Stimulated activated CD8-positive, alpha-beta memory T cell treated with anti-CD3 and anti-CD28 coated beads, Interleukin-15, amount 100 ng/mL, for 24 hours (primary cell): Measurements from ENCODE around the gene RPSA.
"Not testable (repeated sequence)": the region's sequence is repeated elsewhere in the genome, so short reads cannot be mapped to it uniquely, and the experiment has no call there.

Source experiments
- DNase-seq: peaks from one replicate; pipeline ENCODE4 v3.0.0-alpha.2; 2020; ENCODE audit warnings: low read depth

The RPSA gene

GRCh38 chr3:39419742-39420315 is 13.3 kb downstream of the RPSA start:
- DNase-seq, result no peak

DNA sequence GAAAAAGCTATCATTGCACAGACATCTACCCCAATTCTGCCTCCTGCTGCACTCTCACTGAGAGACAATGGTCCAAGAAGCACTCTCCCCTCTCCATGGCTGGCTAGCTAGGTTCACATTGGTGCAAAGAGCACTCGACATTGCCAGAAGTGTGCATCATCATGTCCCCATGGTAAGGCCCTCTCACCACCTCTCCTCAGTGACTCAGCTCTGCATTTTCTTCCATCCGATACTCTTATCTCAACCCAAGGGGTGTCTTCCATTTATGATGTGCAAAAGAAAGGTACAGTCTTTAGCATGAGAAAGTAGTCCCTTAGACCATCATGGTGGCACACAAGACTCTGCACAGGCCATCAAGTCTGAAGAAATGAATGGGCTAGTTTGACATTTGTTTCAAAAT is 14.0 kb downstream of the RPSA start:
- DNase-seq, result no peak

GRCh38 chr3:39423436-39423970 is 17.0 kb downstream of the RPSA start:
- DNase-seq, result no peak

DNA sequence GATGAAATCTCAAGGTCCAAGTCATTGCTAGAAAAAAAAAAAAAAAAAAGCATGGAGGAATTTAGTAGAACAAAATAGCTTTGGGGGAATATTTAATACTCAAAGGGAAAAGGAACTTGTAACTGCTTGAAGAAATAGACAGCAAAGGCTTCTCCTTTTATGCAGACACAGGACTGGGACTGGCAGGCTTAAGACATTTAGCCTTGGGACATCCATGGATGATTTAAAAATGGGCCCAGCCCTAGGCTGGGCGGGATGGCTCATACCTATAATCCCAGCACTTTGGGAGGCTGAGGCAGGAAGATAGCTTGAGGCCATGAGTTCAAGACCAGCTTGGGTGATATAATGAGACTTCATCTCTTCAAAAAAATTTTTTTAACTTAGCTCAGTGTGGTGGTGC is 19.8 kb downstream of the RPSA start:
- no peak for DNase-seq

DNA sequence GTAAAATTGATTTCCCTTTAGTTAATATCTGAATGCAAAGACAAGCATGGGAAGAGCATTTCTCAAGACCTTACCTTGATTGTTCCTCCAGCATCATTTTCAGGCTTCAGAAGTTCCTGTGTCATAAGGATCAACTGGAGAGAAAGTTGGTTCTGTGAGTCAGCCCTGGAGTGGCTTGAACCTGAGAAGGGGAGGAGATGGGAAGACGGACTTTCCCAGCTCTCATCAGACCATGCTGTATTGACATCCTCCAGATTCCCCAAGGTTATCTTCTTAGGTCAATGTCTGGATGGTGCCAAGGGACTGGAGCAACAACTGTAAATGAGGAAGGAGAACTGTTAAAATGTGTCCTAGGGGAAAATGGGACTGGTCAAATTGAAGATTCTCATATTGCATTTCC is 21.0 kb downstream of the RPSA start:
- DNase-seq, result no peak

GRCh38 chr3:39428745-39429201 is 22.3 kb downstream of the RPSA start:
- no peak for DNase-seq

GRCh38 chr3:39429466-39429865 is 22.9 kb downstream of the RPSA start:
- no peak for DNase-seq

DNA sequence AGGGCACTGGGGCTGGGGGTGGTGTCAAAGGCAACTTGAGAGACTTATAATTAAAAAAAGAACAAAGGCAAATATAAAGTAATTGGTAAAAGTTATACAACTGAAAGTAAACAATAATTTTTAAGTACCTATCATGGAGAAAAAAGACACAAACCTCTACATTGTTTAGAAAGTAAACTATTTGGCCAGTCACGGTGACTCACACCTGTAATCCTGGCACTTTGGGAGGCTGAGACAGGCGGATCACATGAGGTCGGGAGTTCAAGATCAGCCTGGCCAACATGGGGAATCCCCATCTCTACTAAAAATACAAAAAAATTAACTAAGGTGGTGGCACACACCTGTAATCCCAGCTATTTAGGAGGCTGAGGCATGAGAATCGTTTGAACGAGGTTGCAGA is 25.8 kb downstream of the RPSA start:
- DNase-seq, result no peak

- DNase-seq, result no peak
Measured at GRCh38 chr3:39433642-39434041, 27.1 kb downstream of the RPSA start.

DNA sequence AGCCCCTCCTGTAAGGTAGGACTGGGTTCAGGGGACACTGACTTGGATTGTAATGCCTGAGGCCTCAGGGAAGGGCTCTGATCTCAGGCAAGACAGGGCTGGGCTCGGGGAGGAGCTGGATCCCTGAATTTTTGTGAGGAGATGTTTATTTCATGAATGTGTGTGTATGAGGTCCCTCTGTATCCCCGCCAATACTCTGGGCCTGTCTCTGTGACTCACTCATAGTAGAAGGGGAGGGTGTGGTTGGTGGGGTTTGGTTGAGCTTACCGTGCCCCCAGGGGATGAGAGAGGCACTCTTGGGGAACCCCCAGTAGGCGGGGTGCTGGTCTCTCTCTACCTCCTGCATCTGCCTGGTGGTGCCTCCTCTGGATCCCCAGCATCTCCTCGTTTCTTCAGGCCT is 28.1 kb downstream of the RPSA start:
- no peak for DNase-seq

DNA sequence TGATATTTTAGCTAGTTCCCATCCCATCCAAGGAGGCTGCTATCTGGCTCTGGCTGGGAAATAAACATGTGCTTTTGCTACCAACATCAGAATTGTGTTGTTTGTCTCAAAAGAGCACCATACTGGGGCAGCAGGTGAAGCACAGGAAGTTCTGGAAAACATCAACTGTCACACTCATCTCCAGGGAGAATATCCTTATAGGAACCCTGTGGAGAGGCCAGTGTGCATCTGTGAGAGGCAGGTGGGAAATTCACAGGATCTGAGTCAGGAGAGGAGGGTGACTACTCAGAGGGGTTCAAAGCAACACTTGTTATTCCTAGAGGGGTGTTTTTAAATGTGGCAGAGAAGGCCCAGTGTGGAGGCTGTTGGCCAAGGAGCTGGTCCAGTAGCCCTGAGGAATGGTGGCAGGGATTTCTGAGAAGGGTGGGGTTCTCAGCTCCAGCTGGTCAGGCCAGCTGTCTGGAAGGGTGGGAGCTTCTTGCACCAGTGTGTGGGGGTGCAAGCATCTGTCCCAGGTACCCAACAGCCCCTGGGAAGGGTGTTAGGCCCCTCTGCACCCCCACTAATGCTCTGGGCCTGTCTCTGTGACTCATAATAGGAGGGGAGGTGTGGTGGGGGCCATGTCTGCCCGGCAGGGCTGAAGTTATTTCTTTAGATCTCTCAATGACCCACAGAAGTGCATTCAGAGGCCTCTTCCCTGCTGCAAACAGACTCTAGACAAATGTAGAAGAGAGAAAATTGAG is 28.7 kb downstream of the RPSA start:
- no peak for DNase-seq

- no peak for DNase-seq
Measured at GRCh38 chr3:39438880-39439279, 32.4 kb downstream of the RPSA start.

DNA sequence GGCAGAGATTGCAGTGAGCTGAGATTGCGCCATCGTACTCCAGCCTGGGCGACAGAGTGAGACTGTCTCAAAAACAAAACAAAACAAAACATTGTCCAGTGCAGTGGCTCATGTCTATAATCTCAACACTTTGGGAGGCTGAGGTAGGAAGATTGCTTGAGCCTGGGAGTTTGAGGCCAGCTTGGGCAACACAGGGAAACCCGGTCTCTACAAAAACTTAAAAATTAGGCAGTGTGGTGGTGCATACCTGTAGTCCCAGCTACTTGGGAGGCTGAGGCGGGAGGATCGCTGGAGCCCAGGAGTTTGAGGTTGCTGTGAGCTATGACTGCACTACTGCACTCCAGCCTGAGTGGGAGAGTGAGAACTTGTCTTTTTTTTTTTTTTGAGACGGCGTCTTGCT is 33.8 kb downstream of the RPSA start:
- no peak for DNase-seq

GRCh38 chr3:39443530-39443929 is 37.0 kb downstream of the RPSA start:
- no peak for DNase-seq

DNA sequence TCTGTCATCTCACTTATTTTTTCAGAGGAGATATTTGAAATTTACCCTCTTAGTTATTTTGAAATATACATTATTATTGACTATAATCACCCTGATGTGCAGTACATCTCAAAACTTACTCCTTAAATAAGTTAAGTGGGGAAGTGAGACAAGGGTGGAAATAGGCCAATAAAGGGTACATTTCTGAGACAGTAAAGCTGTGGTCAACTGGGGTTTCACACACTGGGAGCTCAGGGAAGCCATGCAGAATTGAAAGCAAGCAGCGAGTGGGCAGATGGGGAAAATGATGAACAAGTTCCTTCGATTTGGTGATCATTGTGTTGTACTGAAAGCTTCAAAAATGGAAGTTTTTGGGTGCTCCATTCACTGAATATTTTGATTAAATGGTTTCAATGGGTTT is 39.4 kb downstream of the RPSA start:
- DNase-seq, result no peak

- no peak for DNase-seq
Measured at GRCh38 chr3:39446444-39446843, 39.9 kb downstream of the RPSA start.

- DNase-seq, result no peak
Measured at GRCh38 chr3:39447637-39448483, 41.3 kb downstream of the RPSA start.

DNA sequence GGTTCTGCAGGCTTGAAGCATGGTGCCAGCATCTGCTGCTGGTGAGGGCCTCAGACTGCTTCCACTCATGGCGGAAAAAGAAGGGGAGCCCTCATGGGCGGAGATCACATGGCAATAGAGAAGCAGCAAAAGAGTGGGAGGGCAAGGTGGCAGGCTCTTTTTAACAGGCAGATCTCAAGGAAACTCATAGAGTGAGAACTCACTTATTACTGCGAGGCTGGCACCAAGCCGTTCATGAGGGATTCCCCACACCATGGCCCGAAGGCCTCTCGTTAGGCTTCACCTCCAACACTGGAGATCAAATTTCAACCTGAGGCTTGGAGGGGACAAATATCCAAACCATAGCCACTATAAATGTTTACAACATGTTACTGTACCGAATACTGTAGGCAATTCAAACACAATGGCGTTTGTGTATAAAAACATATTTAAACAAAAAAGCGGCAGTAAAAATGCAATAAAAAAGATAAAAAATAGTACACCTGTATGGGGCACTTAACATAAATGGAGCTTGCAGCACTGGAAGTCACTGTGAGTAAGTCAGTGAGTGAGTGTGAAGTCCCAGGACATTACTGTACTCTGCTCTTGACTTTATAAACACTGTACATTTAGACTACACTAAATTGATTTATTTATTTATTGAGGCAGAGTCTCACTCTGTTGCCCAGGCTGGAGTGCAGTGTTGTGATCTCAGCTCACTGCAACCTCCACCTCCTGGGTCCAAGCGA is 42.1 kb downstream of the RPSA start:
- DNase-seq, result no peak

DNA sequence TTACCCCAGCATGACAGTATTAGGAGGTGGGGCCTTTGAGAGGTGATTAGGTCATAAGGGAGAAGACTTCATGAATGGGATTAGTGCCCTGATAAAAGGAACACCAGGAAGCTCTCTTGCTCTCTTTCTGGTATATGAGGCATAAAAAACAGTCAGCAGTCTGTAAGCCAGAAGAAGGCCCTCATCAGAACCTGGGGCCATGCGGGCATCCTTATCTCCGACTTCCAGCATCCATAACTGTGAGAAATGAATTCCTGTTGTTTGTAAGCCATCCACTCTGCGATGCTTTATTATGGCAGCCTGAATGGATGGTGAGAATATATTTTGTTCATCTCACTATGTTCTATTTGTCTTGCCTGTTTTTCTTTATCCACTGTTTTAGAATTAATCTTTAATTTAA is 43.3 kb downstream of the RPSA start:
- no peak for DNase-seq

DNA sequence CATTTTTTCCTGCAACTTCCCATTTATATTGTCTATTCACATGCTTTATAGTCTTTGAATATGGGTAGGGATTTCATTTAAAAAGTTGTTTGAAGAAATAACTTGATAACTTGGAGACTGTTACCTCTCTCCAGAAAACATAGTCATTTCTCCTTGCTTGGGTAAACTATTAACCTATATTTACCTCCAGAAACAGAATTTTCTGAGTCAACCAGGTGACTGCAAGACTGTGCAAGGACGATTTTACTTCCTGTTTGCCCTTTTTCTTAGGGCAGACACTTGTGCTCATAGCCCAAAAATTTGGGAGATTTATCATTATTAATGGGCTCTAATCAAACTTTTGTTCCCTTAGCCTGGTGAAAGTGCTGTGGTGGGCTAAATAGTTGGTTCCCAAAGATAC is 46.6 kb downstream of the RPSA start:
- no peak for DNase-seq

GRCh38 chr3:39453872-39454271 is 47.4 kb downstream of the RPSA start:
- DNase-seq, result not testable (repeated sequence)

DNA sequence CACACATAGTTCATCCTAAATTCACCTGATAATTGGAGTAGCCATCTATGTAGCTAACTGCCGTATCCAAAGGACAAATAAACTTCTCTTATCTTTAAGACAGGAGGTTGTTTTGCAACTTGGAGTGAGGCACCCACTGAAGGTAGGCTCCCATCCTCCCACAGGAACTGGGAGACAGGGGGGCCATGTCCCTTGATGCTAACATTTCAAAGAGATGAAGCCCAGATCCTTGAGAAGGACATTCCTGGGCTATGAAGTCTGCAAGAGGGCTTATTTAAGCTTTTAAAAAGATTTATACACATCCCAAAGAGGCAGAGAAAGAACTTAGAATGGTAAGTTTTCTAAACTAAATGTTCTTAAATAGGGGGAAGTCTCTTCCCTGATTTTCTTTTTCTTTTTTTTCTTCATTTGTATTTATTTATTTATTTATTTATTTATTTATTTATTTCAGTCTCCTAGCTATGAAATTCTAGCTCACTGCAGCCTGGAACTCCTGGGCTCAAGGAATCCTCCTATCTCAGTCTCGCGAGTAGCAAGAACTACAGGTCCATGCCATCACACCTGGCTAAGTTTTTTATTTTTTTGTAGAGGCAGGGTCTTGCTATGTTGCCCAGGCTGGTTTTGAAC is 48.2 kb downstream of the RPSA start:
- no peak for DNase-seq
